Endothelial cell (in vitro differentiated cells): ENCODE results near the gene WASF1. TPM values are rescaled to one million over a fixed set of nuclear protein-coding genes. Genes with fewer than 3 reads are reported as not detected.
"Not testable (repeated sequence)": the region's sequence is repeated elsewhere in the genome, so short reads cannot be mapped to it uniquely, and the experiment has no call there.

Experiments used
- DNase-seq: peaks from one replicate; pipeline ENCODE4 v3.0.0; 2021; ENCODE audit warnings: low spot score
- H3K27ac Mint-ChIP-seq: one replicate; pipeline ENCODE4 v1.8.0; 2021; ENCODE audit warnings: mixed read lengths, inconsistent platforms; ENCODE audit not compliant: unreplicated experiment
- H3K27me3 Mint-ChIP-seq: one replicate; pipeline ENCODE4 v1.8.0; 2021; ENCODE audit warnings: mild to moderate bottlenecking, moderate library complexity, mixed read lengths, inconsistent platforms; ENCODE audit not compliant: unreplicated experiment
- H3K36me3 Mint-ChIP-seq: one replicate; pipeline ENCODE4 v1.8.0; 2021; ENCODE audit warnings: mild to moderate bottlenecking, low read depth, mixed read lengths, inconsistent platforms; ENCODE audit not compliant: unreplicated experiment
- H3K4me1 Mint-ChIP-seq: one replicate; pipeline ENCODE4 v1.8.0; 2021; ENCODE audit warnings: mild to moderate bottlenecking, mixed read lengths, inconsistent platforms; ENCODE audit not compliant: unreplicated experiment
- H3K4me3 Mint-ChIP-seq: one replicate; pipeline ENCODE4 v1.8.0; 2021; ENCODE audit warnings: mild to moderate bottlenecking, mixed read lengths, inconsistent platforms; ENCODE audit not compliant: unreplicated experiment
- H3K9me3 Mint-ChIP-seq: one replicate; pipeline ENCODE4 v1.8.0; 2021; ENCODE audit warnings: mixed read lengths, inconsistent platforms; ENCODE audit not compliant: unreplicated experiment
- CTCF ChIP-seq: fragments of 200-600 bp; sonication (generic); IDR thresholded peaks from one replicate; pipeline ENCODE4 v1.5.0; 2021; ENCODE audit warnings: antibody characterized with exemption; ENCODE audit not compliant: unreplicated experiment
- total RNA-seq: library from RNA; stranded (reverse); fragmentation: NEBNext Ultra II Directional; extraction: Animal tissue kit (Norgen Biotek cat#: 25700); gene quantifications from one replicate; pipeline ENCODE4 v1.2.1, GENCODE V29; 2021; ENCODE audit not compliant: unreplicated experiment

Gene WASF1
- total RNA-seq, 1 donor from 2014 or later: 110 TPM

- Mint-ChIP-seq H3K27ac (no peak overlapping the region), H3K27me3 (peaks cover 1% of the 10 kb centered on the region), H3K9me3 (no peaks in the 10 kb centered on the region), H3K4me1 (no peaks in the 10 kb centered on the region), H3K4me3 (no peak overlapping the region), H3K36me3 (peaks cover 14% of the 10 kb centered on the region)
- TF ChIP-seq CTCF: no peak
- DNase-seq: no peak
Observed at GRCh38 chr6:110128418-110128817, 51.1 kb downstream of the WASF1 start.

- no peaks in the 10 kb centered on the region for H3K4me1 Mint-ChIP-seq
- peaks cover 33% of the 10 kb centered on the region for H3K36me3 Mint-ChIP-seq
- H3K9me3 Mint-ChIP-seq: no peaks in the 10 kb centered on the region
- H3K27ac Mint-ChIP-seq: no peak overlapping the region
- peaks cover 1% of the 10 kb centered on the region for H3K27me3 Mint-ChIP-seq
- DNase-seq: no peak
- no peak overlapping the region for H3K4me3 Mint-ChIP-seq
- no peak for TF ChIP-seq CTCF
Observed at GRCh38 chr6:110125361-110125760, 54.1 kb downstream of the WASF1 start.

- H3K9me3 Mint-ChIP-seq, DNase-seq, H3K27ac Mint-ChIP-seq, H3K27me3 Mint-ChIP-seq: not testable (repeated sequence)
- Mint-ChIP-seq H3K36me3 (peaks cover 53% of the 10 kb centered on the region), H3K4me1 (peaks cover 15% of the 10 kb centered on the region), H3K4me3 (peak overlapping the region; percentile 14)
Observed at GRCh38 chr6:110121655-110122054, 57.8 kb downstream of the WASF1 start.

DNA sequence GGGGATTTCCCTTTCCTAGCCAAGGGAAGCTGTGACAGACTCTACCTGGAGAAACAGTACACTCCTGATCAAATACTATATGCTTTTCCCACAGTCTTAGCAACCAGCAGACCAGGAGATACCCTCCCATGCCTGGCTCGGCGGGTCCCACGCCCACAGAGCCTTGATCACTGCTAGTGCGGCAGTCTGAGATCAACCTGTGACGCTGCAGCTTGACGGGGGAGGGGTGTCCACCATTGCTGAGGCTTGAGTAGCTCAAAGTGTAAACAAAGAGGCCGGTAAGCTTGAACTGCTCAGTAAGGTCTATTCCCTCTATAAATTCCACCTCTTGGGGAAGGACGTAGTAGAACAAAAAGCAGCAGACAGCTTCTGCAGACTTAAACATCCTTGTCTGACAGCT, 63.2 kb downstream of the WASF1 start:
- no peak overlapping the region for H3K4me3 Mint-ChIP-seq
- H3K4me1 Mint-ChIP-seq: peaks cover 35% of the 10 kb centered on the region
- TF ChIP-seq CTCF: no peak
- H3K27ac Mint-ChIP-seq: no peak overlapping the region
- DNase-seq: no peak
- peaks cover 27% of the 10 kb centered on the region for H3K36me3 Mint-ChIP-seq
- H3K9me3 Mint-ChIP-seq: no peaks in the 10 kb centered on the region
- H3K27me3 Mint-ChIP-seq: no peaks in the 10 kb centered on the region

GRCh38 chr6:110114004-110114403, 65.5 kb downstream of the WASF1 start:
- Mint-ChIP-seq H3K4me3 (no peak overlapping the region), H3K27ac (no peak overlapping the region), H3K4me1 (peaks cover 35% of the 10 kb centered on the region), H3K27me3 (no peaks in the 10 kb centered on the region), H3K36me3 (peaks cover 17% of the 10 kb centered on the region), H3K9me3 (no peaks in the 10 kb centered on the region)
- TF ChIP-seq CTCF: no peak
- DNase-seq: no peak

DNA sequence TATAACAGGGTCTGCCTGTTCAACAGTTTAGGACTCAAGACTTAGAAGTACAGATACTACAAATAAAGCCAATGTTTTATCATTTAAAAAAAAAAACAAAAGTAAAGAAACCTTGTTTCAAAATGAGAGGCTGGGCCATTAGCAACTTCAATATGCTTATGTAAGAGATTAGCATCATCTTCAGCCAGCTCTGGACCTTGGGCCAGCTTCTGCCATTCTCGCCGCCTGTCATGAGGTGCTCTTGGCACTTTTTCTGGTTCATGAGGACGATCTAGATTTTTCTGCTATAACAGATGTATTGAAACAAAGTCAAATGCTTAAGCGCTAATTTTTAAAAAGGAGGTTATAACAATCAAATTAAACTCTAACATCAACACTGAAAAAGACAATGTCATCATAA, 74.2 kb downstream of the WASF1 start:
- Mint-ChIP-seq H3K27me3 (no peaks in the 10 kb centered on the region), H3K4me3 (no peak overlapping the region), H3K27ac (no peak overlapping the region), H3K4me1 (peaks cover 8% of the 10 kb centered on the region), H3K36me3 (peaks cover 25% of the 10 kb centered on the region), H3K9me3 (no peaks in the 10 kb centered on the region)
- no peak for TF ChIP-seq CTCF
- DNase-seq: no peak
